CD14-positive monocyte (primary cell): Measurements from ENCODE around the gene PAWR. TPM values are rescaled to one million over a fixed set of nuclear protein-coding genes. Genes with fewer than 3 reads are reported as not detected.

Source experiments
- DNase-seq, 3 donors: peaks; one replicate each; pipeline ENCODE4 v3.0.0-alpha.2; 2011 to 2022
- H2AFZ ChIP-seq: 2 replicates; pipeline ENCODE4 v1.6.0; 2012; ENCODE audit warnings: mild to moderate bottlenecking, low read depth, low read length, inconsistent platforms; ENCODE audit not compliant: insufficient read depth, poor library complexity, severe bottlenecking
- H3K27ac ChIP-seq, 2 donors: 1 replicate in 1 of 2; 2 replicates in 1 of 2; pipeline ENCODE4 v1.5.1; 2012 to 2013; ENCODE audit warnings: low read length in 2 of 2, control low read depth in 1 of 2, inconsistent platforms in 1 of 2, low read depth in 1 of 2, mild to moderate bottlenecking in 1 of 2
- H3K27me3 ChIP-seq, 2 donors: one replicate each; pipeline versions ENCODE4 v1.6.0 to v1.6.1; 2011 to 2013; ENCODE audit warnings: low read length in 2 of 2; ENCODE audit not compliant: control insufficient read depth in 2 of 2, insufficient read depth in 2 of 2
- H3K36me3 ChIP-seq, 2 donors: replicated peaks in 1 of 2; 1 replicate in 1 of 2; 2 replicates in 1 of 2; pipeline versions ENCODE4 v1.5.1 to v1.6.1; 2012 to 2013; ENCODE audit warnings: low read length in 2 of 2, control low read depth in 1 of 2, inconsistent platforms in 1 of 2, mild to moderate bottlenecking in 1 of 2; ENCODE audit not compliant: insufficient read depth in 2 of 2, control insufficient read depth in 1 of 2
- H3K4me1 ChIP-seq, 2 donors: 1 replicate in 1 of 2; 2 replicates in 1 of 2; pipeline versions ENCODE4 v1.5.1 to v1.6.1; 2012 to 2013; ENCODE audit warnings: low read length in 2 of 2, control low read depth in 1 of 2, inconsistent platforms in 1 of 2, mild to moderate bottlenecking in 1 of 2, moderate library complexity in 1 of 2; ENCODE audit not compliant: insufficient read depth in 2 of 2, control insufficient read depth in 1 of 2
- H3K4me2 ChIP-seq: replicated peaks from 2 replicates; pipeline ENCODE3; 2012; ENCODE audit warnings: low read length, moderate library complexity, mild to moderate bottlenecking; ENCODE audit not compliant: poor library complexity, severe bottlenecking; ENCODE audit errors: extremely low read depth
- H3K4me3 ChIP-seq, 3 experiments: fragments of 200-600 bp in 1 of 3; sonication (generic) in 1 of 3; replicated peaks in 1 of 3; 1 replicate in 2 of 3; 2 replicates in 1 of 3; pipeline ENCODE4 v1.5.1; 2011 to 2013; ENCODE audit warnings: low read length in 3 of 3, mild to moderate bottlenecking in 3 of 3, control low read depth in 2 of 3, low read depth in 2 of 3, inconsistent platforms in 1 of 3, moderate library complexity in 1 of 3
- H3K79me2 ChIP-seq: 2 replicates; pipeline ENCODE4 v1.6.0; 2012; ENCODE audit warnings: mild to moderate bottlenecking, control low read depth, inconsistent platforms, low read length, moderate library complexity; ENCODE audit not compliant: insufficient read depth
- H3K9ac ChIP-seq: 2 replicates; pipeline ENCODE4 v1.6.0; 2017; ENCODE audit warnings: low read length, mild to moderate bottlenecking; ENCODE audit not compliant: insufficient read depth, poor library complexity, severe bottlenecking
- H3K9me3 ChIP-seq, 2 donors: replicated peaks in 1 of 2; 1 replicate in 1 of 2; 2 replicates in 1 of 2; pipeline versions ENCODE4 v1.5.1 to v1.6.1; 2012 to 2013; ENCODE audit warnings: low read length in 2 of 2, control low read depth in 1 of 2; ENCODE audit not compliant: control insufficient read depth in 1 of 2, insufficient read depth in 1 of 2
- H4K20me1 ChIP-seq: 2 replicates; pipeline ENCODE4 v1.6.0; 2012; ENCODE audit warnings: mild to moderate bottlenecking, low read length, control low read depth, moderate library complexity; ENCODE audit not compliant: insufficient read depth
- H3K27ac Mint-ChIP-seq, 7 donors: one replicate each; pipeline ENCODE4 v1.8.0; 2020; ENCODE audit warnings: mild to moderate bottlenecking in 7 of 7, mixed read lengths in 7 of 7, moderate library complexity in 6 of 7, inconsistent platforms in 2 of 7
- H3K27me3 Mint-ChIP-seq, 3 donors: one replicate each; pipeline ENCODE4 v1.8.0; 2021 to 2022; ENCODE audit warnings: low read depth in 3 of 3, mild to moderate bottlenecking in 3 of 3, mixed read lengths in 3 of 3, moderate library complexity in 3 of 3, inconsistent platforms in 1 of 3
- H3K36me3 Mint-ChIP-seq, 2 donors: one replicate each; pipeline ENCODE4 v1.8.0; 2020; ENCODE audit warnings: mixed read lengths in 2 of 2, inconsistent platforms in 1 of 2, mild to moderate bottlenecking in 1 of 2
- H3K4me1 Mint-ChIP-seq: one replicate; pipeline ENCODE4 v1.8.0; 2020; ENCODE audit warnings: mild to moderate bottlenecking, mixed read lengths
- H3K4me3 Mint-ChIP-seq, 2 donors: one replicate each; pipeline ENCODE4 v1.8.0; 2020; ENCODE audit warnings: mild to moderate bottlenecking in 2 of 2, mixed read lengths in 2 of 2, moderate library complexity in 1 of 2
- H3K9me3 Mint-ChIP-seq, 7 donors: one replicate each; pipeline ENCODE4 v1.8.0; 2020 to 2022; ENCODE audit warnings: mixed read lengths in 7 of 7, mild to moderate bottlenecking in 6 of 7, moderate library complexity in 6 of 7, inconsistent platforms in 2 of 7
- CTCF ChIP-seq: fragments of 200-600 bp; IDR thresholded peaks from one replicate; pipeline ENCODE4 v1.8.0; 2022; ENCODE audit warnings: antibody characterized with exemption, mild to moderate bottlenecking
- WGBS: methylation state at CpG from one replicate; pipeline ENCODE4 v1.1.5; 2013; ENCODE audit warnings: missing lambda C conversion rate; ENCODE audit not compliant: insufficient coverage; 5-methylcytosine and 5-hydroxymethylcytosine counted together
- intact Hi-C, 2 donors: fragments of 100-400 bp; cut with micrococcal nuclease; formaldehyde crosslinking; loops; one replicate each; pipeline versions ENCODE4 v1.15.0 to v1.15.1; 2023
- polyA plus RNA-seq, 3 donors: library from polyadenylated mRNA; depleted of rRNA in 1 of 3; unstranded in 2 of 3; stranded (reverse) in 1 of 3; fragments of 300-500 nt in 2 of 3; fragments of >200 nt in 1 of 3; fragmentation: Illumina TruSeq in 2 of 3; gene quantifications; 1 replicate in 2 of 3; 2 replicates in 1 of 3; pipeline ENCODE4 v1.2.3, GENCODE V29; 2012 to 2021

Gene PAWR
- polyA plus RNA-seq, 3 donors: 0.03 TPM; not detected in 1

- DNase-seq: no peak
- Mint-ChIP-seq H3K27ac (no peak overlapping the region), H3K4me3 (no peak overlapping the region), H3K4me1 (no peaks in the 10 kb centered on the region), H3K9me3 (no peaks in the 10 kb centered on the region), H3K27me3 (peaks cover 0 to 1% (median 0%) of the 10 kb centered on the region in 3 donors), H3K36me3 (no peaks in the 10 kb centered on the region)
- H3K79me2 ChIP-seq: no peaks in the 10 kb centered on the region
- no peaks in the 10 kb centered on the region for H3K36me3 ChIP-seq
- no peaks in the 10 kb centered on the region for H3K4me1 ChIP-seq
- no peak overlapping the region for H3K4me3 ChIP-seq
- H3K27ac ChIP-seq: no peak overlapping the region
- no peaks in the 10 kb centered on the region for H3K9me3 ChIP-seq
- intact Hi-C loops: no loop called here
- H4K20me1 ChIP-seq: no peaks in the 10 kb centered on the region
- no peak for TF ChIP-seq CTCF
- no peak overlapping the region for H3K9ac ChIP-seq
- H3K4me2 ChIP-seq: no peak overlapping the region
- WGBS: 83% methylated on average over 1 of the region's 2 CpGs
- H3K27me3 ChIP-seq: no peaks in the 10 kb centered on the region
- H2AFZ ChIP-seq: no peak overlapping the region
Observed at GRCh38 chr12:79590751-79591150, 100.0 kb downstream of the PAWR start.

- Histone ChIP-seq H2AFZ (no peak overlapping the region), H3K4me1 (no peaks in the 10 kb centered on the region), H3K27ac (no peak overlapping the region), H3K79me2 (no peaks in the 10 kb centered on the region), H3K27me3 (no peaks in the 10 kb centered on the region), H3K4me3 (no peak overlapping the region), H3K9me3 (no peaks in the 10 kb centered on the region), H4K20me1 (no peaks in the 10 kb centered on the region), H3K9ac (no peak overlapping the region), H3K4me2 (no peak overlapping the region), H3K36me3 (no peaks in the 10 kb centered on the region)
- DNase-seq: no peak
- Mint-ChIP-seq H3K9me3 (no peaks in the 10 kb centered on the region), H3K27me3 (no peaks in the 10 kb centered on the region), H3K27ac (no peak overlapping the region), H3K36me3 (no peaks in the 10 kb centered on the region), H3K4me1 (no peaks in the 10 kb centered on the region), H3K4me3 (no peak overlapping the region)
- TF ChIP-seq CTCF: no peak
- intact Hi-C loops: no loop called here
- no CpG with 5 or more reads among the region's 1 CpG for WGBS
Observed at GRCh38 chr12:79587368-79587767, 103.4 kb downstream of the PAWR start.
